HCT116 (cell line): ENCODE measurements around the gene SORL1. TPM values are rescaled to one million over a fixed set of nuclear protein-coding genes. Genes with fewer than 3 reads are reported as not detected.

Experiments
- ATAC-seq: fragments of 200-7000 bp; cut with Tn5 transposase; 2 replicates; pipeline ENCODE4 v1.9.1; 2020; ENCODE audit warnings: mild to moderate bottlenecking, moderate library complexity
- BruUV-seq: library from RNA; stranded (reverse); fragments of 400-500 nt; replicated peaks from 2 replicates; lab custom pipeline; 2021; lab: Mats Ljungman, UMichigan
- CTCF ChIA-PET: fragments of 300-600 bp; sonication (Branson Sonifier 250); formaldehyde crosslinking; loops from one replicate; lab custom pipeline; 2021; ENCODE audit warnings: antibody characterized with exemption; lab: Charles Lee
- POLR2A ChIA-PET: fragments of 300-600, 350-600 bp; sonication (Branson Sonifier 250); formaldehyde crosslinking; loops from one replicate; lab custom pipeline; 2021; ENCODE audit warnings: antibody characterized with exemption; lab: Charles Lee
- RAD21 ChIA-PET, 2 experiments: fragments of 300-600 bp; sonication (Branson Sonifier 250); formaldehyde crosslinking; loops; one replicate each; lab custom pipeline; 2023; ENCODE audit warnings: low total read pairs in 2 of 2; ENCODE audit not compliant: uncharacterized antibody in 2 of 2, unreplicated experiment in 2 of 2, low non-redundant PET in 1 of 2; lab: Charles Lee
- DNase-seq: peaks from one replicate; pipeline ENCODE4 v3.0.0-alpha.2; 2010; ENCODE audit warnings: low read depth, low spot score
- H2AFZ ChIP-seq: fragments of 200-600 bp; shearing (Covaris generic), sonication (generic); 2 replicates; pipeline ENCODE4 v1.6.1; 2017; ENCODE audit warnings: low read depth, mixed run types, mixed read lengths, antibody characterized with exemption, low read length; ENCODE audit not compliant: poor library complexity, severe bottlenecking
- H3K27ac ChIP-seq: 2 replicates; pipeline ENCODE4 v1.5.1; 2012; ENCODE audit warnings: low read depth, low read length
- H3K27me3 ChIP-seq: fragments of 200-600 bp; sonication (generic); 2 replicates; pipeline ENCODE4 v1.6.1; 2016; ENCODE audit warnings: mixed run types, low read length, mixed read lengths; ENCODE audit not compliant: insufficient read depth
- H3K36me3 ChIP-seq, 2 experiments: fragments of 200-500 bp in 1 of 2; fragments of 200-600 bp in 1 of 2; sonication (Bioruptor generic) in 1 of 2; sonication (generic) in 1 of 2; 2 replicates each; pipeline versions ENCODE4 v1.5.1 to v1.6.1; 2014 to 2016; ENCODE audit warnings: low read length in 2 of 2, inconsistent platforms in 1 of 2, mixed read lengths in 1 of 2, mixed run types in 1 of 2; ENCODE audit not compliant: insufficient read depth in 2 of 2, control insufficient read depth in 1 of 2
- H3K4me1 ChIP-seq, 2 experiments: fragments of 200-600 bp in 1 of 2; sonication (generic) in 1 of 2; 2 replicates each; pipeline versions ENCODE4 v1.5.1 to v1.6.1; 2012 to 2017; ENCODE audit warnings: low read length in 2 of 2, inconsistent platforms in 1 of 2, mild to moderate bottlenecking in 1 of 2, mixed read lengths in 1 of 2, mixed run types in 1 of 2, moderate library complexity in 1 of 2; ENCODE audit not compliant: insufficient read depth in 2 of 2, control insufficient read depth in 1 of 2
- H3K4me2 ChIP-seq: fragments of 200-600 bp; sonication (generic); 2 replicates; pipeline ENCODE4 v1.6.1; 2017; ENCODE audit warnings: mixed run types, low read length, mixed read lengths
- H3K4me3 ChIP-seq, 2 experiments: fragments of 200-600 bp in 1 of 2; sonication (generic) in 1 of 2; replicated peaks in 1 of 2; 2 replicates each; pipeline ENCODE4 v1.5.1; 2011 to 2016; ENCODE audit warnings: low read length in 2 of 2, control low read depth in 1 of 2, low read depth in 1 of 2, mild to moderate bottlenecking in 1 of 2, mixed read lengths in 1 of 2, mixed run types in 1 of 2
- H3K79me2 ChIP-seq: fragments of 200-600 bp; sonication (generic); 2 replicates; pipeline ENCODE4 v1.6.1; 2017; ENCODE audit warnings: mild to moderate bottlenecking, mixed run types, low read length, moderate library complexity, mixed read lengths; ENCODE audit not compliant: insufficient read depth
- H3K9ac ChIP-seq: fragments of 200-600 bp; sonication (generic); 2 replicates; pipeline ENCODE4 v1.6.1; 2016; ENCODE audit warnings: low read length, mixed read lengths
- H3K9me2 ChIP-seq: fragments of 200-600 bp; sonication (generic), shearing (Covaris generic); 2 replicates; pipeline ENCODE4 v1.6.1; 2017; ENCODE audit warnings: mixed run types, mild to moderate bottlenecking, moderate library complexity; ENCODE audit not compliant: insufficient read depth
- H3K9me3 ChIP-seq, 2 experiments: fragments of 200-500 bp in 1 of 2; fragments of 200-600 bp in 1 of 2; sonication (Bioruptor generic) in 1 of 2; sonication (generic) in 1 of 2; 2 replicates each; pipeline ENCODE4 v1.6.1; 2014 to 2017; ENCODE audit warnings: low read length in 2 of 2, mixed read lengths in 2 of 2, inconsistent platforms in 1 of 2, low read depth in 1 of 2, mild to moderate bottlenecking in 1 of 2, mixed run types in 1 of 2, moderate library complexity in 1 of 2; ENCODE audit not compliant: control insufficient read depth in 1 of 2, insufficient read depth in 1 of 2
- H4K20me1 ChIP-seq: fragments of 200-600 bp; sonication (generic), shearing (Covaris generic); 2 replicates; pipeline ENCODE4 v1.6.1; 2017; ENCODE audit warnings: mixed run types, mild to moderate bottlenecking, moderate library complexity; ENCODE audit not compliant: insufficient read depth
- ATF3 ChIP-seq: IDR thresholded peaks from 2 replicates; pipeline ENCODE4 v1.6.1; 2012
- EGR1 ChIP-seq: IDR thresholded peaks from 2 replicates; pipeline ENCODE4 v1.6.1; 2012; ENCODE audit warnings: low read depth
- EZH2 ChIP-seq: fragments of 200-600 bp; sonication (generic); IDR thresholded peaks from 2 replicates; pipeline ENCODE4 v1.6.1; 2017; ENCODE audit warnings: antibody characterized with exemption, mixed run types
- FOSL1 ChIP-seq: IDR thresholded peaks from 2 replicates; pipeline ENCODE4 v1.6.1; 2012; ENCODE audit warnings: low read depth
- MAX ChIP-seq: IDR thresholded peaks from 2 replicates; pipeline ENCODE4 v1.6.1; 2012
- POLR2A ChIP-seq: IDR thresholded peaks from 2 replicates; pipeline ENCODE4 v1.7.0; 2011; ENCODE audit warnings: borderline replicate concordance; ENCODE audit not compliant: insufficient read depth, insufficient read length; ENCODE audit errors: extremely low read depth
- SIN3A ChIP-seq: IDR thresholded peaks from 2 replicates; pipeline ENCODE4 v1.6.1; 2012; ENCODE audit warnings: low read depth
- SRF ChIP-seq: IDR thresholded peaks from 2 replicates; pipeline ENCODE4 v1.6.1; 2012; ENCODE audit warnings: low read depth
- TCF7L2 ChIP-seq: IDR thresholded peaks from 2 replicates; pipeline ENCODE4 v1.7.0; 2011; ENCODE audit warnings: borderline replicate concordance, inconsistent platforms; ENCODE audit not compliant: insufficient read depth, insufficient read length; ENCODE audit errors: extremely low read depth
- ZBTB33 ChIP-seq: IDR thresholded peaks from 2 replicates; pipeline ENCODE4 v1.6.1; 2011; ENCODE audit warnings: mild to moderate bottlenecking, low read length, moderate library complexity; ENCODE audit not compliant: insufficient replicate concordance; ENCODE audit errors: extremely low read depth
- ZNF274 ChIP-seq: fragments of 200-500 bp; sonication (Bioruptor generic); IDR thresholded peaks from 2 replicates; pipeline ENCODE4 v1.6.1; 2014; ENCODE audit warnings: mild to moderate bottlenecking, low read depth, low read length, inconsistent platforms
- intact Hi-C: fragments of 100-400 bp; cut with micrococcal nuclease; formaldehyde crosslinking; loops from 2 replicates; pipeline ENCODE4 v1.10.0; 2022
- total RNA-seq: library from RNA; stranded (reverse); gene quantifications from one replicate; pipeline ENCODE4 v1.2.1, GENCODE V29; 2021; ENCODE audit not compliant: unreplicated experiment

Gene SORL1
- total RNA-seq, 1 experiment from 2014 or later, result 17.4 TPM

GRCh38 chr11:121437018-121437685, 15.0 kb upstream of the SORL1 start:
- intact Hi-C loops, result no loop called here
- no TSS peak for BruUV-seq
- RAD21 ChIA-PET, result no interaction called here
- Histone ChIP-seq H3K9me2 (no peaks in the 10 kb centered on the region), H2AFZ (no peak overlapping the region), H3K9ac (no peak overlapping the region), H3K36me3 (no peaks in the 10 kb centered on the region), H3K79me2 (no peaks in the 10 kb centered on the region), H3K4me1 (no peaks in the 10 kb centered on the region), H4K20me1 (no peaks in the 10 kb centered on the region), H3K4me3 (no peak overlapping the region), H3K27me3 (peaks cover 22% of the 10 kb centered on the region; the same call in 1 of the 2 replicates), H3K4me2 (no peak overlapping the region), H3K27ac (no peak overlapping the region), H3K9me3 (no peaks in the 10 kb centered on the region)
- no peak for ATAC-seq
- TF ChIP-seq ZBTB33, result no peak
- CTCF ChIA-PET, result no interaction called here
- POLR2A ChIA-PET, result no interaction called here
- no peak for DNase-seq

- H3K9ac ChIP-seq, result no peak overlapping the region
- RAD21 ChIA-PET, result no interaction called here
- DNase-seq (no peak), ATAC-seq (no peak)
- H3K27me3 ChIP-seq, result peaks cover 22% of the 10 kb centered on the region; the same call in 1 of the 2 replicates
- no peak overlapping the region for H3K4me3 ChIP-seq
- no peaks in the 10 kb centered on the region for H3K79me2 ChIP-seq
- POLR2A ChIA-PET, result no interaction called here
- H3K27ac ChIP-seq, result no peak overlapping the region
- CTCF ChIA-PET, result no interaction called here
- no peaks in the 10 kb centered on the region for H3K9me2 ChIP-seq
- H3K4me1 ChIP-seq, result no peaks in the 10 kb centered on the region
- TF ChIP-seq ZNF274 (no peak), EZH2 (no peak), MAX (no peak), EGR1 (no peak), TCF7L2 (no peak), SRF (no peak), SIN3A (no peak), POLR2A (no peak), ATF3 (no peak), FOSL1 (no peak)
- intact Hi-C loops, result no loop called here
- no peaks in the 10 kb centered on the region for H3K9me3 ChIP-seq
- H4K20me1 ChIP-seq, result no peaks in the 10 kb centered on the region
- BruUV-seq, result no TSS peak
- no peak overlapping the region for H3K4me2 ChIP-seq
- H3K36me3 ChIP-seq, result no peaks in the 10 kb centered on the region
- H2AFZ ChIP-seq, result no peak overlapping the region
Observed at GRCh38 chr11:121437686-121438078, 14.4 kb upstream of the SORL1 start.
